HuH-7 (cell line): ENCODE results near the gene CARD10.
"Not testable (repeated sequence)": the region's sequence is repeated elsewhere in the genome, so short reads cannot be mapped to it uniquely, and the experiment has no call there.

Source experiments
- DNase-seq: peaks from one replicate; pipeline ENCODE4 v3.0.0; 2011; ENCODE audit warnings: low spot score

Gene CARD10

DNA sequence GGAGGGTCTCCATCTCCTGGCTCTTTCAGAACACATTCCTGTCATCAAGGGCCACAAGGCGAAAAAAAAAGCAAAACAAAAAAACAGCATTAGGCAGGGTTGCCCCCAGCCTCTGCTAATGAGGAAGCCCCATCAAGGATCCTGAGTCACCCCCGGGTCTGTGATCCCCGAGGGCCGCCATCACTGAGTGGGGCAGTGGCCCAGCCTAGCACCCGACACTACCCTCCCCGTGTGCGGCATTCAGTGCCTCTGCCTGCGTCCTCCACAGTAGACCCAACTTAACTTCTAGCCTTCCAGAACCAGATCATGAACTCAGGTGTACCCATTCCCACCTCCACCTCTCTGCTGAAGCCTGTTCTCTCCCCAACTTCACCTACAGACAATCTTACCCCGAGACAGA lies 34.5 kb upstream of the CARD10 start:
- no peak for DNase-seq

DNA sequence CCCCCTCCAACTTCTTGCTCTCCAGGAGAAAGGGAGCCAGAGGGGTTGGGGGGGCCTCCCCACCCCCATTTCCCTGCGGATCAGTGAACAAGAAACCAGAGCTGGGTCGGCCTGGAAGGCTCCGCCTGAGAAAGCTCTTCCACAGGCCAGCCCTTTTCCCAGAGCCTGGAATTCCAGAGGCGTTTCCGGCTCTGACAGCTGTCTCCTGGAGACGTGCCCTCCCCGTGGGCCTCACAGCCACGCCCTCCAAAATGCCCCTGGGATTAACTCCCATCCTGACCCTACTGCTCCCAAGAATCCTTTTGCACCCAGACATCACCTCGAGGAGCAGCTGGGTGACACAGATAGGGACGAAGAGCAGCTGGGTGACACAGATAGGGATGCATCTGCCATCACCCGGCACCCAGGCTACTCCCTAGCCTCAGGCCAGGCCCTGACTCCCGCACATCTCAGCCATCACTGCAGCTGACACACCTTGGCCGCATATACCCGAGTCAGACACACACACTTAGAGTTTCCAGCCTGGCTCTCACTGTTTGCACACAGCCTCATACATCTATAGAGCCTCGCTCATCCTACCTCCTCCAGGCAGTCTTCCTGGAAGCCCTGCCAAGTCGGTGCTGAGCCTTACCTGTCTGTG lies 33.4 kb upstream of the CARD10 start:
- DNase-seq = no peak

- DNase-seq = no peak
Observed at GRCh38 chr22:37551981-37552380, 32.8 kb upstream of the CARD10 start.

DNA sequence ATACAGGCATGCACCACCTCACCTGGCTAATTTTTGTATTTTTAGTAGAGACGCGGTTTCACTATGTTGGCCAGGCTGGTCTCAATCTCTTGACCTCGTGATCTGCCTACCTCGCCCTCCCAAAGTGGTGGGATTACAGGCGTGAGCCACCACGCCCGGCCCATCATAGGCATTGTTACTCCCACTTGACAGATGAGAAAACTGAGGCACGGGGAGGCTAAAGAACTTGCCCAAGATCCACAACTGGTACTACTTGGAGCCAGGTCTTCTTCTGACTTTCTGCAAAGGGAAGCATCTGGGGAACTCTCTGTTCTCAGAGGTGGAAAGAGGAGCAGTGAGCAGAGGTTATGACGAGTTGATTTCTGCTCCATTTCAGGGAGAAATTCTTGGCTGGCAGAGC lies 31.7 kb upstream of the CARD10 start:
- not testable (repeated sequence) for DNase-seq

DNA sequence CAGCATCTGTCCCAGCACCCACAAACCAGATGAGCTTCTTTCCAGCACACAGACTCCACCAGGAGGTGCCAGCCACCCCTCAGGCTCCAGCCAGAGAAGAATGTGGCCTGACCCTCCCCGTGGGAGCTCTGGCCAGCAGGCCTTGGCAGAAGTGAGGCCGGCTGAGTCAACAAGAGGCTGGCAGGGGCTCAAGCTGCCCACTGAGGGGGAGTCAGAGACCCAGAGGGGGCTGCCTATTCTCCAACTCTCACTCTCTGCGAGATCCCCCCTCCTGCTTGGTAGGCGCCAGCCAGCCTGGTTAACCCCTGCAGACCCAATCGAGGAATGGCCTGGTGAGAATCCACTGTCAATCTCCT lies 30.5 kb upstream of the CARD10 start:
- DNase-seq = no peak

GRCh38 chr22:37547251-37547741 lies 28.1 kb upstream of the CARD10 start:
- DNase-seq = no peak

DNA sequence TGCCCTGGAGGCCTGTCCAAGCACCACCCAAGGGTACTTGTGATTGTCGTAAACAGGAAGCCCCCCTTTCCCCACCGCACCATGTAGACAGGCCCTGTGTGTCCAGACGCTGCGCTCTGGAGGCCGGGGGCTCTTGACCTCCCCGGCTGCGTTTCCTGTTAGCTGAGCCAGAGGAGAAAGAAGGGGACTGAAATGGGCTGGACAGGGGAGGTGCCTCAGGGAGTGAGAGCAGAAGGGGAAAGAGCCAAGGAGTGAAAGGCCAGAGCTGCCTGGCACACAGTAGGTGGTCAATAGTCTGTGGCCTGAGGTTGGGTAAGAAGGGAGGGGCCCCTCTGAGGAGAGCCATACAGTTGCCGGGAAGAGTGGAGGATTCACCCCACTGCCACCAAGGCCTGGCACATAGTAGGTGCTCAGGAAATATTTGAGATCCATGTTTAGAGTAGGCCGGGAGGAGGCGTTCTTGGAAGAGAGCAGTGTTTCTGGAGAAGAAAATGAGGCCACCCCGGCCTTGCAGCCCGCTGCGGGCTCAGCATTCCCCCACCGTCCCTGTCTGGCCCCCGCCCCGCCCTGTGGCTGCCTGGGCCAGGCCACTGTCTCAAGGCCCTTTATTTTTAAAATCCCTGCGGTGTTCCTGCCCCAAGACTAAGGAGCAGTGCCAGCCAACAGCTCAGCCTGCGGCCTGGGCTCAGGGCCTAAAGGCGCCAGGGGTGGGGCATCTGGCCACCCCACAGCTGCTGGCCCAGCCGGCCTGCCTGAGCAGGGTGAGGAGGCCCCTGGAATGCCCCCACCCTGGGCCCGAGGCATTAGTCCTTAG lies 27.4 kb upstream of the CARD10 start:
- no peak for DNase-seq

DNA sequence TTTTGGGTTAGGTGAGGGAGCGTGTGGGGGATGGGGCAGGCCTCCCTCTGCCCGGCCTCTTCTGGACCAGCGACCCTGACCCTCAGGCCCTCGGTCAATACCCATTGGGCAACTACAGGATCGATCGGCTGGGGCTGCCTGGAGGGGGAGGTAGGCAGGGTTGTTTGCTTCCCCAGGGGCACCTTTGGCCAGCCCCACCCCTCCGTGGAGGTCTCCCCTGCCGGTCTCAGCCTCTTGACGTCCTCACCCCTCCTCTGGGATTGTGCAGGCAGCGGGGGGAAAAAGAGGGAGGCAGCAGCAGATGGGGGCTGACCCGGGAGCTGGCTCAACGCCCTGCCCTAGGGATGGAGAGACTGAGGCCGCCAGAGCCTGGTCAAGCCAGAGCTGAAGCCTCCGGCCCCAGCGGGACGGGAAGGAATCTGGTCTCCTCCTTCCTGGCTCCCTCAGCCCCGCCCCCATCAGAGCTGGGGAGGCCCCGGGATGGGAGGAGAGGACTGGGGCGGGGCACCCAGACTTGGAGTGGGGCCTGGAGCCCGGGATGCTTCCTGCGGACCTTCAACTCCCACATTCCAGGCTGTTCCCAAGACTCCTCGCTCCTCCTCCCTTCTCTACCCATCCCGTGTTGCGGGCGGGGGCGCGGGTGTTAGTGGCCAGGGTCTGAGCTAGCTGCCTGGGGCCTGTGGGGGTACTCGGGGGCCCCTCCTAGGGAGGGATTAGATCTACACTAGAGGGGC lies 26.7 kb upstream of the CARD10 start:
- peak; percentile 78 for DNase-seq

DNA sequence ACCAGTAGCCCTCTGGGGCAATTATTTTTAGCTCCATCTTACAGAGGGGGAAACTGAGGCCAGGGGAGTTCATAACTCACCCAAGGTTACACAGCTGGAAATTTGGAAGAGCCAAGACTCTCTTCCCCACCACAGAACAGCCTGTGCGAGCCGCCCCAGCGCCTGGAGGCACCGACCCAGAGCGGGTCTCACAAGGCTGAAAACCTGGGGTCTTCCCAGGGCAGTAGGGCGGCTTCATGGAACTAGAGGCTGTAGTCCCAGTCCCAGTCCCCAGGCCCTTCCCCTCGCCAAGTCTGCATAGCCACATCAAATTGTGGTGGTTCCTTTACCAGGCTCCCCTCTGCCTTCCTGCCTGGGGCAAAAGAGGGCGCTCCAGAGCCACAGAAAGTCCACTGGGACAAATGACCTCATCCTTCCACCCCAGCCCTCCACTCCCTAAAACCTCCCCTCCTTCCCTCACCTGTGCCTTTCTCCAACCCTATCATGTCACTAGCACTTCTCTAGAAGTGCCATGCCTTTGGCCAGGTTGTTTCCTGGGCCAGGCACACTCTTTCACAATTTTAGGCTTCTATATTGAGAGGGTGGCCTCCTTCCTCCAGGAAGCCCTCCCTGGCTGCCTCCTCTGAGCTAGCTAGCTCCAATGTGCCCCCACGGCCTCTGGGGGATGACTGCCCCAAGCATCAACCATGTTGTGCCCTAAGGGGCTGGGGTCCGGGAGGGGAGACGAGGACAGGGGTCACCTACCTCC lies 25.9 kb upstream of the CARD10 start:
- DNase-seq = peak; percentile 79

DNA sequence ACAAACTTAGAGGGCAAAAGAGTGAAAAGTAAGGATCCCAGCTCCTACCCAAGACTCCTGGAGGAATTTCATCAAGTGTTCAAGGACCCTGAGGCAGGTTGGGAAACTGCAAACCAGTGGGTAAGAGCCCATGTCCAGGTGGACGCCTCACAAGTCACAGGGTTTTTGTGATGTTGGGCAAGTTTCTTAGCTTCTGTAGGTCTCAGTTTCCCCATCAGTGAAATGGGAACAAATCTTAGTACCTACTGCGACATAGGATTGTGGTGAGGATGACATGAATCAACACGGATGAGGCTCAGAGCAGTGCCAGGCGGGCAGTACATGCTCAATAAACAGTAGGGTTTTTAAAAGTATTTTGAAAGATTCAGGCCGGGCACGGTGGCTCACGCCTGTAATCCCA lies 23.7 kb upstream of the CARD10 start:
- no peak for DNase-seq

GRCh38 chr22:37542416-37542815 lies 23.2 kb upstream of the CARD10 start:
- DNase-seq = not testable (repeated sequence)

DNA sequence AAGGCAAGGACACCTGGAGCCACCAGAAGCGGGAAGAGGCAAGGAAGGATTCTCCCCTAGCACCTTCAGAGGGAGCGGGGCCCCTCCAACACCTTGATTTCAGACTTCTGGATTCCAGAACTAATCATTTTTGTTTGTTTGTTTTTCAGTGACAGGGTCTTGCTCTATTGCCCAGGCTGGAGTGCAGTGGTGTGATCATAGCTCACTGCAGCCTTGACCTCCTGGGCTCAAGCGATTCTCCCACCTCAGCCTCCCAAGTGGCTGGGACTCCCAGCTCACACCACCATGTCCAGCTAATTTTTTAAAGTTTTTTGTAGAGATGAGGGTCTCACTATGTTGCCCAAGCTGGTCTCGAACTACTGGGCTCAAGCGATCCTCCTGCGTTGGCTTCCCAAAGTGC lies 20.6 kb upstream of the CARD10 start:
- not testable (repeated sequence) for DNase-seq

- DNase-seq = peak; percentile 92
Observed at GRCh38 chr22:37538590-37539357, 19.6 kb upstream of the CARD10 start.

DNA sequence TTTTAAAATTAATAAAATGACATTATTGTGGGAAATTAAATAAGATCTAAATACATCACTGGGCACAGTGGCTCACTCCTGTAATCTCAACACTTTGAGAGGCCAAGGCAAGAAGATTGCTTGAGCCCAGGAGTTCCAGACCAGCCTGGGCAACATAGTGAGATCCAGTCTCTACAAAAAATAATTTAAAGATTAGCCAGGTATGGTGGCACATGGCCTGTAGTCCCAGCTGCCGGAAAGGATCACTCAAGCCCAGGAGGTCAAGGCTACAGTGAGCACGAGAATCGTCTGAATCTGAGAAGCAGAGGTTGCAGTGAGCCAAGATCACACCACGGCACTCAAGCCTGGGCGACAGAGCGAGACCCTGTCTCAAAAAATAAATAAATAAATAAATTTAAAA lies 15.9 kb upstream of the CARD10 start:
- DNase-seq = no peak

- DNase-seq = no peak
Observed at GRCh38 chr22:37534445-37534844, 15.2 kb upstream of the CARD10 start.

DNA sequence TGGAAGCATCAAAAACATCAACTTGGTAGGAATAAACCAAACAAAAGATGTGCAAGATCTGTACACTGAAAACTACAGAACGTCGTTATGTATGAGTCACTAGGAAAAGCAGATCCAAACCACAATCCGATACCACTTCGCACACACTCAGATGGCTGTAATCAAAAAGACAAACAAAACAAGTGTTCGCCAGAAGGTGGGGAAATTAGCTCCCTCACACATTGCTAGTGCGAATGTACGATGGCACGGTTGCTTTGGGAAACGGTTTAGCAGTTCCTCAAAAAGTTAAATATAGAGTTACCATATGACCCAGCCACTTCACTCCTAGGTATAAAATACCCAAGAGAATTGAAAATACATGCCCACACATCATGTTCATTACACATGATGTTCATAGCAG lies 14.8 kb upstream of the CARD10 start:
- DNase-seq = no peak

GRCh38 chr22:37529652-37530345 lies 10.6 kb upstream of the CARD10 start:
- no peak for DNase-seq

GRCh38 chr22:37527952-37528351 lies 8.7 kb upstream of the CARD10 start:
- DNase-seq = not testable (repeated sequence)

DNA sequence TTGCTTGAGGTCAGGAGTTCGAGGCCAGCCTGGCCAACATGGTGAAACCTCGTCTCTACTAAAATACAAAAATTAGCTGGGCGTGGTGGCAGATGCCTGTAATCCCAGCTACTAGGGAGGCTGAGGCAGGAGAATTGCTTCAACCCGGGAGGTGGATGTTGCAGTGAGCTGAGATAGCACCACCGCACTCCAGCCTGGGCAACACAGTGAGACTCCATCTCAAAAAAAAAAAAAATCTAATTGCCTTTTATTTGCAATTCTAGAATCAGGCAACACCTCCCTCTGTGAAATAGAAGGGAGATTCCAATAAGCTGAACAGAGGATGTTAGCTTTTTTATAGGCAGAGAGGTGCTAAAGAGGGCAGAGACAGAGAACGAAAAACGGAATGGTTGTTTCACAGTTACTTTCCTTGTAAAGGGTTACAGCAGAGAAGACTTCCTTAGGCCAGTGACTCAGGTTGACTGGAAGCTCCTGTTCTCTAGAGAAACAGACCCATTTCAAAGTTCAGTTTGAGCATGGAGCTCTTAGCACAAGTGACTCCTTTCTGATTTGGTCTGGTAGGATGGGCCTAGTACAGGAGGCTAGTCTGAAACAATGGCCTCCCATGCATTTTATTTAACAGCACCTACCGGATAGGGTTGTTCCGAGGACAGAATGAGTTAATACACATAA lies 8.0 kb upstream of the CARD10 start:
- DNase-seq = not testable (repeated sequence)

- no peak for DNase-seq
Observed at GRCh38 chr22:37526376-37526775, 7.2 kb upstream of the CARD10 start.
